GM19438 (cell line): ENCODE data around the gene CD69.
"Not testable (repeated sequence)": the region's sequence is repeated elsewhere in the genome, so short reads cannot be mapped to it uniquely, and the experiment has no call there.

Experiments
- ATAC-seq: cut with Tn5 transposase; IDR thresholded peaks from one replicate; pipeline ENCODE4 v1.9.1; 2021; ENCODE audit warnings: low read depth; ENCODE audit not compliant: unreplicated experiment

Gene CD69

DNA sequence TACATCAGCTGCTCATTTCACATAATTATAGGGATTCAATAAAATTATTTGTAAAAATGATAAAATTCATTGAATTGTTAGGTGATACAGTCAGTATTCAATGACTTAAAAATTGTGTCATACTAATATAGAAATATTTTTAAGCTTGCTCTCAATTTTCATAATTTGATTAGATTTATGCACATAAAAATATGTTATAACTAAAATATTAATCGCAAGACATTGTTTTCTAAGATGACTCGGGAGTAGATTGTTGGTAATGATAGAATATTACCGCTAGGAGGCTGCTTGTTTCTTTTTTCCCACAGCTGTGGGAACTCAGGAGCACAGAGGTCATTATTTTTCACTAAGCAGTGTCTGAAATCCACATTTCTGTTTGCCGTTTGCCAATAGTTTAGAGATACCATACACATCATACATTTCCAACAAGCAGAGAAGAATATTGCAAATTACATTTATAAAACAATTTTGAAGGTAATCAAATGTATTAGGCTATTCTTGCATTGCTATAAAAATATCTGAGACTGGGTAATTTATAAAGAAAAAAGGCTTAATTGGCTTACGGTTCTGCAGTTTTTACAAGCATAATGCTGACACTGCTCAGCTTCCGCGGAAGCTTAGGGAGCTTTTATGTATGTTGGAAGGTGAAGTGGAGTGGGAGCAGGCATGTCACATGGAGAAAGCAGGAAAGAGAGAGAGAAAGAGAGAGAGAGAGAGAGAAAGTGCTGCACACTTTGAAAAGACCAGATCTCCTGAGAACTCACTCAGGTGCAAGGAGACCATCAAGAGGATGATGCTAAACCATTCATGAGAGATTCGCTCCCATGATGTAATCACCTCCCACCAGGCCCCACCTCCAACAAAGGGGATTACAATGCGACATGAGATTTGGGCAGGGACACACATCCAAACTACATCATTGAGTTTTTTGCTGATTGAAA lies 9.2 kb downstream of the CD69 start:
- no peak for ATAC-seq

DNA sequence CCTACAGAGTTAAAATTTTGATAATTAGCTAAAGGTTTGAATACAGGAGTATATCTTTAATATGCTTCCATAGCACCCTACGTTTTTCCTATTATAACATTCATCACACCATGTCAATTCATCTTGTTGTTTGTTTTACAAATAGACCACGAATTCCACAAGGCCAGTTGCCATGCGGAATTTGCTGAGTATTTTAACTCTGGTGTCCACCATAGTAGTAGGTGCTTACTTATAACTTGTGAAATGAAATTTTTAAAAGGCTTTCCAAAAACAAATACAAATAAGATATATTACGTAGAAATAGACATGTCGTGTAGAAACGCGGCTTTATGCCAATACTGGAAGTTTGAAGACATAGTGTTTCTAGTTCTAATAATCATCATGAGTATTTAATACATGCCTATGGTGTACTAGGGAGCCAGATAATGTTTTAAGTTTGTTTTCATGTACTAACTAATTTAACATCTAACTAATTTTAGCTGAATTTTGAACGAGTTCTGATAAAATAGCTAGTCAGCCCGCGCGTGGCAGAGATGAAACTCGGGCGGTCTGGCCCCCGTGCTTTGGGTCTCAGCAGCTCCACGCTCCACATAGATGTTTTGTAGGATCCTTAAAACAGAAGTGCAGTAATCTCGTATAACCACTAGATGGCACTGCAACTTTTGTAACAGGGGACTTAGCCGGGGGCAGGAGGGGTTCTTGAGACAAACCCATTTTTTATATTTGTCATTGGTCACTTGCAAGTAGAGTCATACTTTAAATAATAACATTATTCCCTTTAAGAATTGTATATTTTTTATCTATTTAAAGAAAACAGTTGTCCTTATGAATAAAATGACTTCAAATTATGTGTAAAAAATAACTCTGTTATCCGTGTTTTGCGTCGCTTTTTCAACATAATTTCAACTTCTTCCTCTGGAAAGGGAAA lies 10.2 kb downstream of the CD69 start:
- ATAC-seq = peak; percentile 64

DNA sequence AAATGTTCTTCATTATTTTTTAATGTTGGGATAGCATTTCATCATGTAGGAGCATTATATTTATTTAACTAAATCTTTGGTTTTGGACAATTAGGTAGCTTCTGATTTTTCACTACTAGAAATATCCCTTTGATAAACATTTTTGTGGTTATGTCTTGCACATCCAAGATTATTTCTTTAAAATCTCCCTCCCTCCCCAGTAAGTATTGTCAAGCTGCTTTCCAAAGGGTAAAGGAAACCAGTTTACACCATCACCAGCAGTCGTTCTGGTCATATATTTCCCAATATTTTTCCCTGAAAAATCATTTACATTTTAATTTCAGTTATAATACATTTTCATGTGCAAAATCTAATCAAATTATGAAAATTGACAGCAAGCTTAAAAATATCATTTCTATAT lies 11.1 kb downstream of the CD69 start:
- no peak for ATAC-seq

DNA sequence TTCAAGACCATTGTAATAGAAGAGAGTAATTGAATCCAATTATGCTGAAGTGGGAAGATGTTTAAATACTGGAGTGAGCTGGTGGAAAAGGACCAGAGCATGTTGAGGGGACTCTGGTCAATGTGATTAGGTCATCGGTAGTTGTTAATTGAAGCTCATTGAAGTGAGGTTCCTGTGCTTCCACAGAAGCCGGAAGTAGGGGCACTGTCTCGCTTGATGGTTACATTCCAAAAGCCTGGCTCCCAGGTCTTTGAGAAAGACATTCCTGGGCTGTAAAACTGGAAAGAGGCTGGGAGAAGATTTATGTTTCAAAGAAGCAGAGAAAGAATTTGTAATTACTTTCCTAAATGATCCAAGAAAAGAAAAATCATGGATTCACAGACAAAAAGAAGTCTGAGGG lies 15.5 kb downstream of the CD69 start:
- no peak for ATAC-seq

DNA sequence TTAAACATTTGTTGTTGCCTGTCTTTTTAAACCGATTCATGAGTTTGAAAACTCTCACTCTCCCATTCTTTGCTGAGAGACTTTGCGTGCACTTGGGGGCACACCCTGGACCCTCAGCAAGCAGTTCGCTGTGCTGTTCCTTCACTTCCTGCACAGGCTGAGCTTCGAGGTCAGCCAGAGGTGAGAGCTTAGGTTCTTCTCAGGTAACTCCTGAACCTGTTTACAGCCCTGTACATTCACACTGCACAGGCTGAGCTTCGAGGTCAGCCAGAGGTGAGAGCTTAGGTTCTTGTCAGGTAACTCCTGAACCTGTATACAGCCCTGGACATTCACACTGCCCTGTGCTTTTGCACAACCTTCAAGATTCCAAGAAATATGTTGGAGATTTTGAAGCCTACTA lies 18.0 kb downstream of the CD69 start:
- no peak for ATAC-seq

DNA sequence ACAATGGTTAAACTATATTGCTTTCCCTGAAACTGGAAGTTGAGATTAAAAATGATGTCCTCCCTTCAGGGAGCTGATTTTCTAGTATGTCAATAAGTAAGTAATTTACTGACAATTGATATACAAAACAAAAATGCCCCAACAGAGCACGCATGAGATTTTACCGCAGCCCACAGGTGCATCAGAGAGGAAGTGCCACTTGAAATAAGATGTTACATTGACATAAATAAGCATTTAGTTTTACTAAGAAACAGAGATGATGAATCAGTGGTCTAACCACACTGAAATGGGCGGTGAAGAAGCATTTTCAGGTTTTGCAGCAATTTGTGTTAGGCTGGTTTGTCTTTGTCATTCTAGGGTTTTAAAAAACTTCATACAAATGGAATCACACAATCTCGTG lies 19.0 kb downstream of the CD69 start:
- ATAC-seq = peak; percentile 66

DNA sequence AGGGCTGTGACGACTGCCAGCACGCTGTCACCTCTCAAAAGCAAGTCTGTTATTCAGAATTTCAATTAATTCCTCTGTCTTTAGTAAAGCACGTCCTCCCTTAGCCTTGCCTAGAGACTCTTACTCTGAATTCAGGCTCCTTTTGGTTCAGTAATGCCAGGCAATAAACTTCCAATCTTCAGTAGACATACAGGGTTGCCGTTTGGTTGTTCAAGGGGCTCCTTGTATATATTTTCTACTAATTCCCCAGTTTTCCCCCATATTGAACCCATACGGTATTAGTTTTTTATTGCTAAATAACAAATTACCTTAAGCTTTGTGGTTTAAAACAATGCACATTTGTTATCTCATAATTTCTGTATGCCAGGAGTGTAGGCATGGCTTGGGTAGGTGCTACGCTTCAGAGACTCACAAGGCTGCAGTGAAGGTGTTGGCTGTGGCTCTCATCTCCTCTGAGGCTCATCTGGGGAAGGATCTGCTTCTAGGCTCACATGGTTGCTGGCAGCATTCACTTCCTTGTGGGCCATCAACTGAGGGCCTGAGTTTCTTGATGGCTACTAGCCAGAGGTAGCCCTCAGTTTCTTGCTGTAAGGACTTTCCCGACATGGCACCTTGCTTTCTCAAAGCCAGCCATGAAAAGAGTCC lies 20.5 kb downstream of the CD69 start:
- no peak for ATAC-seq

DNA sequence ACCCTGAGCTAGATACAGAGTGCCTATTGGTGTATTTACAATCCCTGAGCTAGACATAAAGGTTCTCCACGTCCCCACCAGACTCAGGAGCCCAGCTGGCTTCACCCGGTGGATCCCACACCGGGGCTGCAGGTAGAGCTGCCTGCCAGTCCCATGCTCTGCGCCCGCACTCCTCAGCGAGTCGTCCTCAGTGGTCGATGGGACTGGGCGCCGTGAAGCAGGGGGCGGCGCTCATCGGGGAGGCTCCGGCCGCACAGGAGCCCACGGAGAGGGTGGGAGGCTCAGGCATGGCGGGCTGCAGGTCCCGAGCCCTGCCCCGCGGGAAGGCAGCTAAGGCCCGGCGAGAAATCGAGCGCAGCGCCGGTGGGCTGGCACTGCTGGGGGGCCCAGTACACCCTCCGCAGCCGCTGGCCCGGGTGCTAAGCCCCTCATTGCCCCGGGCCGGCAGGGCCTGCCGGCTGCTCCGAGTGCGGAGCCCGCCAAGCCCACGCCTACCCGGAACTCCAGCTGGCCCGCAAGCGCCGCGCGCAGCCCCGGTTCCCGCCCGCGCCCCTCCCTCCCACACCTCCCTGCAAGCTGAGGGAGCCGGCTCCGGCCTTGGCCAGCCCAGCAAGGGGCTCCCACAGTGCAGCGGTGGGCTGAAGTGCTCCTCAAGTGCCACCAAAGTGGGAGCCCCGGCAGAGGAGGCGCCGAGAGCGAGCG lies 21.1 kb downstream of the CD69 start:
- ATAC-seq = not testable (repeated sequence)

DNA sequence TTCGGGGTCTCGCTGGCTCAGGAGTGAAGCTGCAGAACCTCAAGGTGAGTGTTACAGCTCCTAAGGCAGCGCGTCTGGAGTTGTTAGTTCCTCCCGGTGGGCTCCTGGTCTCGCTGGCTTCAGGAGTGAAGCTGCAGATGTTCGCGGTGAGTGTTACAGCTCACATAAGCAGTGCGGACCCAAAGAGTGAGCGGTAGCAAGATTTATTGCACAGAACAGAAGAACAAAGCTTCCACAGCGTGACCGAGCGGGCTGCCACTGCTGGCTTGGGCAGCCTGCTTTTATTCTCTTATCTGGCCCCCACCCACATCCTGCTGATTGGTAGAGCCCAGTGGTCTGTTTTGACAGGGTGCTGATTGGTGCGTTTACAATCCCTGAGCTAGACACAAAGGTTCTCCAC lies 21.8 kb downstream of the CD69 start:
- not testable (repeated sequence) for ATAC-seq

DNA sequence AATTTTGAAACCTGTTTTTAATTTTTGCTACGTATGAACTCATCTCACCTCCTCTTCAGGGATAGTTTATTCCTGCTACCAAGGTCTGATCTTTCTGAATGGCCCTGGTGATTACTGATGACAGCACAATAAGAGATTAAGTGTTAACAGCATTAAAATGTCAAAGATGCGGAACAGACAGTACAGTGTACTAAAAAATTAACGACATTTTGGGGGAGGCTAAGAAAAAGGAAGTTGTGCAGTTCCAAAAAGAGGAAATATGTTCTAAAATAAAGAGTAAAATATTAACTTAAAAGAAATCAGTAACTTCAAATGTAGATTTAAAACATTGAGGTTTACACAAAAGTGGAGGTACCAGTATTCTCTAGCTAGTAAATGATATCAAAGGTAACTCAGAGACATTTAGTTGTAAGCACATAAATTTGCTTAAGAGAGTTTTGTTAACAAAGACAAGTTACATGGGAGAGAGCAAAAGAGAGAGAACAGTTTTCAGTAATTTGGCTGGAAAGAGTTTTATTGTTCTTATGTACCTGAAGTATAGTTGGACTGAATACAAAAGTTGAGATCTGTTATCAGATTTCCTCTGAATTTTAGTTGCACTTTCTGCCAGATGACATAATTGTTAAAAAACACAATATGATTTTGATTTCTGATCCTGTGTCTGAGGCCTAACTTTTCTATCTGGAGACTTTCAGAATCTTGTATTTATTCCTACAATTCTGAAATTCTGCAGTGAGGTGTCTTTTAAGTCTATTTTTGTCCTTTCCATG lies 23.6 kb downstream of the CD69 start:
- no peak for ATAC-seq

DNA sequence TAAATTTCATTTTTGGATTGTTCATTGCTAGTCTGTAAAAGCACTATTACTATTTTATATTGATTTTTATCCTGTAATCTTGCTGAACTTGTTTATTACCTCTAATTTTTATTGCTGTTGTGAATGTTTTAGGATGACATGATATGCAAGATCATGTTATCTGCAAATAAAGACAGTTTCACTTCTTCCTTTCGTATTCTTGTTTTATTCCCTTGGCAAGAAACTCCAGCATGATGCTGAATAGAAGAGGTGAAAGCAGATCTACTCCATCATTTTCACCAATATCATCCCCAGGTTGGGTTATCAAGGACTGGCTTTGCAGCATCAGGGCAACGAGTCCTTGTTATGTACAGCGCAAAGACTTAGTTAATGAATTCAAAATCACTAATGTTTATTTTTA lies 25.1 kb downstream of the CD69 start:
- ATAC-seq = no peak

DNA sequence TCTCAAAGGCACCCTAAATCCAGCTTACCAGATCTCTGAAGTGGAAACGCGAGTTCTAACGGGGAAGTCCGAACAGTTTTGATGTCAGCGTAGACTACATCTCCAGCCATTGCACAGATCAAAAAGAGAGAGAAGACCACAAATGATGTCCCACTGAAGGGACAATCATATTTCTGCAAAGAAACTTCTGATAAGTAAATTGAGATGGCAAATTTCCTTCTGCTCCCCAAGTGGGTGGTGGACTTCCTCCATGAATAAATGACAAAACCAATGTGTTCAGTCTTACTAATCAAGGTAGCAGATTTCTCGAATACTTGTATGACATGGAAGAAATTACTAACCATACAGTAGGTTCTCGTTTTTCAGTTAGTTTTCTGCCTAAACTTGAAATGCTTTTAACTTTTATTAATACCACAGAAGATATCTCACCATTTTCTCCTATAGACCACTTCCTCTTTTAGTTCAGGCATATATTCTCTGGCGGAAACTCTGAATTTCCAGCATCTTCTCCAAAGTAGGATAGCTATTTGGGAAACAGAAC lies 27.7 kb downstream of the CD69 start, which contains the start of gene CLECL1:
CLECL1 (minus strand) TSS at position 177 of the 541 bp plus-strand sequence.
- ATAC-seq = peak; percentile 27

DNA sequence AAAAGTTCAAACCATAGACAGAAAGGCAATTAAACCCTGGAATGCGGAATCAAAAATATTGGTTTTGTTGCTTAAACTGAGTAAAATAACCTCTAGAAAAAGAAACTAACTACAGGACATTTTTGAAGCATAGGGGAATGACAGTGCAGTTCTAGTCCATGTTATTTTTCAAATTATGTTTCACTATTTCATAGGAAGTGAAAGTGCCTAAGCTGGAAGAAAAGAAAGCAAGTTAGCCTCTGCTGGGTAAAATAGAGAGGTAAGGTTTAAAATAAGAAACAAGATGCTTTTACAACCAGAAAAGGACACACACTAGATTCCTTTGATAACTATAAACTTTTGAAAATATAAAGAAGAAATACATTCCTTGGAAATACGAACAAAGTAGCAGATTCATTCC lies 28.9 kb downstream of the CD69 start:
- no peak for ATAC-seq

DNA sequence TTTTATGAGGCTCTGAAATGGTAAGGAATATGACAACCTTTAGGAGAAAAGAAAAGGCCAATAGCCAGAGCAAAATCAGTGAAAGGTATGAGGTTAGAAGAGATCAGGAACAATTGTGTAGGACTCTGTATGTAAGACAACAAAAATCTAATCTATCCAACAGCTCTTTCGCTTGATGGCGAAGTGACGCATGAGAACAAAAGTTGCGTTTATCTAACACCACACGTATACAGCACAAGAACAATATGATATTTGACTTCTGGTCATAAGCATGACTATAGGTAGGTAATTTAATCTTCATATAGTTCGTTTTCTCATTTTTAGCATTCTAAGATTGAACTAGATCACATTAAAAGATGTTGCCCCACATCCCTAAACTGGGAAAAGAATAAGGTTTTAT lies 29.3 kb downstream of the CD69 start:
- no peak for ATAC-seq

DNA sequence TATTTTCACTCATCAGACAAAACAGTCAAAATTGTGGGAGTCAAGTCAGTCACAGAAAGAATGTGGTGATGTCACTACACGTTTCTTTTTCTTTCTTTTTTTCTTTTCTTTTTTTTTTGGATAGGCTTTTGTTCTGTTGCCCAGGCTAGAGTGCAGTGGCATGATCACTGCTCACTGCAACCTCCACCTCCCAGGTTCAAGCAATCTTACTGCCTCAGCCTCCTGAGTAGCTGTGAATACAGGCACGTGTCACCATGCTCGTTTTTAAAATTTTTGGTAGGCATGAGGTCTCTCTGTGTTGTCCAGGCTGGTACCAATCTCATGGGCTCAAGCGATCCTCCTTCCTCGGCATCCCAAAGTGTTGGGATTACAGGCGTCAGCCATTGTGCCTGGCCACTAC lies 30.1 kb downstream of the CD69 start:
- no peak for ATAC-seq

DNA sequence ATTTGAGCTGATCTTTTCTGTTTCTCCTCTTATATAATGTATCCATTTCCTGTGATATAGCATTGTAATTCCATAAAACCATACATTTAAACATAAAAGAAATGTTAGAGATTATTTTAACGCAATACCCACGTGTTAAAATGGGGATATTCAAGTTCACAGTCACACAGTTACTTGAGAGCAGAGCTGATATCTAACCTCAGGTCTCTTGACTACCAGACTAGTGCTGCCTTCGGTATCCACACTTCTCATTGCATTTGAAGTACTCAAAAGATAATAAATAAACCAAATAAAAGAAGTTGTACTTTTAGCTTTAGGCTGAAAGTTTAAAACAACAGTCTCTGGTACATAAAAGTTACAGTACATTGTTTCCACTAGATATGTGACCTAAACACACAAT lies 30.7 kb downstream of the CD69 start:
- no peak for ATAC-seq

DNA sequence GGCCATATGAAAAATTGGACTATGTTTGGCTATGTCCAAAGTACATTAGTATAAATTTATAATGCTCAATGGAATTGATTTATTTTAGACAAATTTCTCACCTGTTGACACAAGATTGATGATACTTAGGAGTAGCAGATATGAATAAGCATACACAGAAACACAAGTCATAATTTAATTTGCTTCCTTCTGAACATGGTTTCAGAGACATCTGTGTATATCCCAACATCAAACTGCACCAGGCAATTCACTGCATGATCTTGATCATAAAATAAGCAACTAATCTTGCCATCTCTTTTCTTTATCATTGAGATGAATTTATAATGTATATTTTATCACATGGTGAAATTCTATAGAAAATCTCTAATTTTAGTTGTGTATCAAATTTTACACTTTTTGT lies 31.6 kb downstream of the CD69 start:
- ATAC-seq = no peak

DNA sequence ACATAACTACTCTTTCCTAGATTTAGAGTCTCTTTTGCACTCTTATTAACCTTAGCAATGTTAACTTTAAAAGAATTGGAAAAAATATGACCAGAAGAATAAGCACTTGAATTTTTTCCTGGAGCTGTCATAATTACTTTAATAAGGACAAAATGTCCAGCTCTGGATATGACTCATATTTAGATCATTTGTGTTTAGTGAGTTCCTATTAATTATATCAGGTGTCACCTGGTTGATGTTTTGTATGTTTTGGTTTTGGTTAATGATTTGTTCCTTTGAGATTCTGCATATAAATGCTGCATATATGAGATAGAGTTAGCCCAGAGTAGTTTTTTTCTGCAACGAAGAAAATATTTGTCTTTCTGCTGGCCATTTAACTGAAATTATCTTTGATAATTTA lies 32.9 kb downstream of the CD69 start:
- ATAC-seq = no peak

DNA sequence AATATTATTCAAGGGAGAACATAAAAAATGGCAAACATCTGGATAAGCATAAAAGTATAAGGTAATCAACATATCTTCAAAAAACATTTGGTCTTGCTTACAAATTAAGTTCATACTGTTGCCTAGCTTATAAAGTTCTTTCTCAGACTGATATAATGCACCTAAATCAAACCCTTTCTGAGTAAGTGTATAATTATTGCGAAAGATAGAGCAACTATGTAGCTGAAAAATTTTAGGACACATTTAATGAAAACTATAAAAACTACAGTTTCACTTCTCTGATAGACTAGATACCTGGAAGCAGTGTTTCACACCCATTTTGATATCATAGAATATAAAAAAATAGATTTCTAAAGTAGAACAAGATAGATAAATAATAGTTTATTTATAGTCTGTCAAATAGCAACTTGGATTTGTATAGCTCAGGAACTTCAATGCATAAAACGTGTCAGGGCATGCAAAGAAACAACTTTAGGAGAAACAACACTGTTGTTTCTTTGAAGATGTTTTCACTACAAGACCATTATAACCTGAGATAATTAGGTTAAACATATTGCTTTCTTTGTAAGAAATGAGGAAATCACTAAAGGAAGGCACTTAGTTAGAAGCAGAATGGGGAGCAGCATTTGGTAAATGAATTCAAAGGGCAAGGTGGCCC lies 35.4 kb downstream of the CD69 start:
- no peak for ATAC-seq
